Naive thymus-derived CD4-positive, alpha-beta T cell (primary cell): ENCODE measurements around the gene OAS3. TPM values are rescaled to one million over a fixed set of nuclear protein-coding genes. Genes with fewer than 3 reads are reported as not detected.

Source experiments
- ATAC-seq: fragments of 150-1000 bp; cut with Tn5 transposase; 2 replicates; pipeline ENCODE4 v1.10.0; 2021; ENCODE audit warnings: mild to moderate bottlenecking, moderate library complexity
- CTCF ChIA-PET: fragments of 350-600 bp; sonication (Branson Sonifier 250); formaldehyde crosslinking; loops from one replicate; lab custom pipeline; 2021; ENCODE audit warnings: antibody characterized with exemption; lab: Charles Lee
- POLR2A ChIA-PET: fragments of 350-600 bp; sonication (Branson Sonifier 250); formaldehyde crosslinking; loops from one replicate; lab custom pipeline; 2021; ENCODE audit warnings: antibody characterized with exemption, inconsistent platforms; lab: Charles Lee
- DNase-seq, 9 donors: peaks; one replicate each; pipeline versions ENCODE4 v3.0.0 to v3.0.0-alpha.2; 2020 to 2022; ENCODE audit warnings: mixed read lengths in 1 of 9
- H3K27ac ChIP-seq: one replicate; pipeline ENCODE4 v1.7.0; 2013; ENCODE audit warnings: mild to moderate bottlenecking, low read depth, low read length, moderate library complexity
- H3K27me3 ChIP-seq, 2 donors: one replicate each; pipeline ENCODE4 v1.7.0; 2013; ENCODE audit warnings: low read length in 2 of 2, mild to moderate bottlenecking in 2 of 2, moderate library complexity in 2 of 2; ENCODE audit not compliant: control insufficient read depth in 2 of 2, insufficient read depth in 2 of 2
- H3K36me3 ChIP-seq, 3 experiments: 1 replicate in 2 of 3; 2 replicates in 1 of 3; pipeline ENCODE4 v1.7.0; 2013; ENCODE audit warnings: low read length in 3 of 3, mild to moderate bottlenecking in 3 of 3, moderate library complexity in 1 of 3; ENCODE audit not compliant: insufficient read depth in 3 of 3, control insufficient read depth in 2 of 3
- H3K4me1 ChIP-seq, 2 donors: one replicate each; pipeline ENCODE4 v1.7.0; 2013; ENCODE audit warnings: low read length in 2 of 2, mild to moderate bottlenecking in 2 of 2, moderate library complexity in 1 of 2; ENCODE audit not compliant: control insufficient read depth in 2 of 2, insufficient read depth in 2 of 2
- H3K4me3 ChIP-seq: 2 replicates; pipeline ENCODE4 v1.7.0; 2013; ENCODE audit warnings: mild to moderate bottlenecking, low read length
- H3K9me3 ChIP-seq, 3 experiments: 1 replicate in 2 of 3; 2 replicates in 1 of 3; pipeline ENCODE4 v1.7.0; 2013; ENCODE audit warnings: low read length in 3 of 3; ENCODE audit not compliant: control insufficient read depth in 2 of 3
- H3K27ac Mint-ChIP-seq, 9 donors: one replicate each; pipeline ENCODE4 v1.8.0; 2020 to 2022; ENCODE audit warnings: mixed read lengths in 9 of 9, mild to moderate bottlenecking in 8 of 9, moderate library complexity in 5 of 9, inconsistent platforms in 2 of 9
- H3K27me3 Mint-ChIP-seq, 5 donors: one replicate each; pipeline ENCODE4 v1.8.0; 2021 to 2022; ENCODE audit warnings: mixed read lengths in 5 of 5, mild to moderate bottlenecking in 1 of 5
- H3K36me3 Mint-ChIP-seq, 5 donors: one replicate each; pipeline ENCODE4 v1.8.0; 2020 to 2022; ENCODE audit warnings: mixed read lengths in 5 of 5, mild to moderate bottlenecking in 3 of 5, inconsistent platforms in 1 of 5
- H3K4me1 Mint-ChIP-seq, 7 donors: one replicate each; pipeline ENCODE4 v1.8.0; 2020 to 2022; ENCODE audit warnings: mixed read lengths in 7 of 7, mild to moderate bottlenecking in 3 of 7, inconsistent platforms in 1 of 7
- H3K4me3 Mint-ChIP-seq, 10 donors: one replicate each; pipeline ENCODE4 v1.8.0; 2020 to 2022; ENCODE audit warnings: mild to moderate bottlenecking in 10 of 10, mixed read lengths in 10 of 10, moderate library complexity in 6 of 10, inconsistent platforms in 2 of 10
- H3K9me3 Mint-ChIP-seq, 11 donors: one replicate each; pipeline ENCODE4 v1.8.0; 2020 to 2022; ENCODE audit warnings: mixed read lengths in 11 of 11, mild to moderate bottlenecking in 4 of 11, inconsistent platforms in 1 of 11, moderate library complexity in 1 of 11
- intact Hi-C, 2 donors: fragments of 100-400 bp; cut with micrococcal nuclease; formaldehyde crosslinking; loops; one replicate each; pipeline ENCODE4 v1.15.1; 2023
- polyA plus RNA-seq, 2 donors: library from polyadenylated mRNA; unstranded; fragments of 300-500 nt; fragmentation: Illumina TruSeq; gene quantifications; one replicate each; pipeline ENCODE4 v1.2.3, GENCODE V29; 2021
- total RNA-seq, 6 experiments: library from RNA in 5 of 6; stranded (reverse) in 5 of 6; gene quantifications; 1 replicate in 5 of 6; 2 replicates in 1 of 6; pipeline ENCODE4 v1.2.3 and lab custom pipeline; 2021 to 2026

Gene OAS3
- total and polyA plus RNA-seq, 7 experiments from 2014 or later: 14.8 to 264 (median 20.7) TPM

DNA sequence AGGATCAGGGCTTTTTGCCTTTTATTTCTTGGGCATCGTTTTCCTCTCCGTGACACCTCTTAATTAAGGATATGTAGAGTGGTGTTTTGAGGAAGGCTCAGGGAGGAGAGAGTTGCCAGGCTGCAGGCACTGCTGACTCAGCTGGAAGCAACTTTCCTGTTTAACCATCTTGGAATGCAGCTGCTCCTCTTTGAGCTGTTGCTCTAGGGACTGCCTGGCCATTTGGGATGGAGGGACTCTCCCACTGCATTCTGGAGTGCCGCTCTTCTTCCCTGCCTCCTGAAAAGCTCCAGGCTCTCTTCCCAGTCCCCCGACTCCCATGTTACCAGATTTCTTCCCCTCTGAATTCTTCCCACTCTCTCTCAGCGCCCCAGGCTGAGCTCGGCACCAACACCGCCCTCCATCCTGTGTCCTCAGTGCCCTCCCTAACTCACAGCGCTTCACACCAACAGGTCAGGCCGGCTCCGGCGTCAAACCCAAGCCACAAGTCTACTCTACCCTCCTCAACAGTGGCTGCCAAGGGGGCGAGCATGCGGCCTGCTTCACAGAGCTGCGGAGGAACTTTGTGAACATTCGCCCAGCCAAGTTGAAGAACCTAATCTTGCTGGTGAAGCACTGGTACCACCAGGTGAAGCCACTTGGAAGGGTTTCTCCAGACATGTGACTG is 5.9 kb downstream of the OAS3 start:
- intact Hi-C loops: no loop called here
- Mint-ChIP-seq H3K4me3 (no peak overlapping the region), H3K36me3 (peaks cover 10 to 66% (median 38%) of the 10 kb centered on the region in 5 donors), H3K27me3 (no peaks in the 10 kb centered on the region), H3K4me1 (peaks cover 10 to 54% (median 14%) of the 10 kb centered on the region in 7 donors), H3K27ac (no peak overlapping the region), H3K9me3 (no peaks in the 10 kb centered on the region)
- CTCF ChIA-PET: no interaction called here
- no peaks in the 10 kb centered on the region for H3K9me3 ChIP-seq
- no peak for DNase-seq
- H3K4me1 ChIP-seq: peaks cover 14% of the 10 kb centered on the region in 2 donors
- no peak for ATAC-seq
- H3K27me3 ChIP-seq: no peaks in the 10 kb centered on the region
- POLR2A ChIA-PET: no interaction called here
- H3K36me3 ChIP-seq: peaks cover 0 to 50% (median 0%) of the 10 kb centered on the region in 3 experiments
- H3K27ac ChIP-seq: no peak overlapping the region
- no peak overlapping the region for H3K4me3 ChIP-seq

DNA sequence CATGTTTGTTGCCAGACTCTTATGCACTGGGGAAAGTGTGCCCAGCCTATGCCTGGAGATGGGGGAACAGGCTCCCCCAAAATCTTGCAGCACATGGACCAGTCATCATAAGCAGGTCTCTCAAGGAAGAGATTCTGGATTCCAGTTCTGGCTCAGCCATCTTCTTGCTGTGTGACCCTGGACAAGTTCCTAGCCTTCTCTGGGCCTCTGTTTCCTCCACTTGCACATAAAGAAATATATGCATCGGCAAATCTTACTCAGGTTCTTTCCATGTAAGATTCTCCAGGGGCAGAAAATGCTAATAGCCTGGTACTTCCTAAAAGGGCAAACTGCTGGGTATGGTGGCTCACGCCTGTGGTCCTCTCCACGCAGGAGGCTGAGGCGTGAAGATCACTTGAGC is 7.2 kb downstream of the OAS3 start:
- ATAC-seq (no peak), DNase-seq (no peak)
- H3K36me3 Mint-ChIP-seq: peaks cover 15 to 56% (median 52%) of the 10 kb centered on the region in 5 donors
- no peak overlapping the region for H3K4me3 Mint-ChIP-seq
- peaks cover 0 to 46% (median 1%) of the 10 kb centered on the region in 7 donors for H3K4me1 Mint-ChIP-seq
- Histone ChIP-seq H3K4me3 (no peak overlapping the region), H3K36me3 (peaks cover 0 to 54% (median 0%) of the 10 kb centered on the region in 3 experiments), H3K9me3 (no peaks in the 10 kb centered on the region), H3K27me3 (no peaks in the 10 kb centered on the region), H3K4me1 (peaks cover under 1 to 2% of the 10 kb centered on the region in 2 donors), H3K27ac (no peak overlapping the region)
- ChIA-PET POLR2A (no interaction called here), CTCF (no interaction called here)
- intact Hi-C loops: no loop called here
- no peaks in the 10 kb centered on the region for H3K27me3 Mint-ChIP-seq
- H3K27ac Mint-ChIP-seq: no peak overlapping the region
- no peaks in the 10 kb centered on the region for H3K9me3 Mint-ChIP-seq

DNA sequence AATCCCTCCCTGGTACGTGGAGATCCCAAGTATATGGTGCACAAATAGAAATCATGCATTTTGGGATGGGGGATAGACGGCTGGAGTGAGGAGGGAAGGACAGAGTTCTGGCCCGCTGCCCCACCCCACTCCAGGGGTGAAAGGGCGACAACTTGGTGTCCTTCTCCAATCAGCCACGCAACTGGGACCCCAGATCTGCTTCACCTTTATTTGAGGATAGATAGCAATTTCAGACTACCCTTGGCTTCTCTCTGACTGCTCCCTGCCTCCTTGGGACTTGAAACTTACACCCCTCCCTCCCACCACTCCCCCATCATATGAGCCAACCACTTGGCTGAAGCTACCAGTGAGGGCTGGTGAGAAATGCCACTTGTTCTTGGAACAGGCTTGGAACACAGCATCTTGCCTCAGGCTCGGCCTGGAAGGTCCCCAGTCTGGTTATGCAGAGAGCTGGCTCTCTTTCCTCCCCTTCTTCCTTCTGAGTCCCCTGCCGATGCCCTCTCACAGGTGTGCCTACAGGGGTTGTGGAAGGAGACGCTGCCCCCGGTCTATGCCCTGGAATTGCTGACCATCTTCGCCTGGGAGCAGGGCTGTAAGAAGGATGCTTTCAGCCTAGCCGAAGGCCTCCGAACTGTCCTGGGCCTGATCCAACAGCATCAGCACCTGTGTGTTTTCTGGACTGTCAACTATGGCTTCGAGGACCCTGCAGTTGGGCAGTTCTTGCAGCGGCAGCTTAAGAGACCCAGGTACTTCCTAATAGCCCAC is 8.1 kb downstream of the OAS3 start:
- H3K36me3 Mint-ChIP-seq: peaks cover 15 to 61% (median 52%) of the 10 kb centered on the region in 5 donors
- H3K4me1 Mint-ChIP-seq: peaks cover 0 to 38% (median 0%) of the 10 kb centered on the region in 7 donors
- Histone ChIP-seq H3K4me3 (no peak overlapping the region), H3K27ac (no peak overlapping the region), H3K27me3 (no peaks in the 10 kb centered on the region), H3K4me1 (no peaks in the 10 kb centered on the region), H3K36me3 (peaks cover 0 to 61% (median 0%) of the 10 kb centered on the region in 3 experiments), H3K9me3 (no peaks in the 10 kb centered on the region)
- DNase-seq: no peak
- no peak overlapping the region for H3K4me3 Mint-ChIP-seq
- intact Hi-C loops: no loop called here
- H3K27me3 Mint-ChIP-seq: no peaks in the 10 kb centered on the region
- no peak for ATAC-seq
- POLR2A ChIA-PET: no interaction called here
- CTCF ChIA-PET: no interaction called here
- peaks cover 0 to 6% (median 0%) of the 10 kb centered on the region in 11 donors for H3K9me3 Mint-ChIP-seq
- peak overlapping the region in 1 of 9 donors; percentile 23 for H3K27ac Mint-ChIP-seq

DNA sequence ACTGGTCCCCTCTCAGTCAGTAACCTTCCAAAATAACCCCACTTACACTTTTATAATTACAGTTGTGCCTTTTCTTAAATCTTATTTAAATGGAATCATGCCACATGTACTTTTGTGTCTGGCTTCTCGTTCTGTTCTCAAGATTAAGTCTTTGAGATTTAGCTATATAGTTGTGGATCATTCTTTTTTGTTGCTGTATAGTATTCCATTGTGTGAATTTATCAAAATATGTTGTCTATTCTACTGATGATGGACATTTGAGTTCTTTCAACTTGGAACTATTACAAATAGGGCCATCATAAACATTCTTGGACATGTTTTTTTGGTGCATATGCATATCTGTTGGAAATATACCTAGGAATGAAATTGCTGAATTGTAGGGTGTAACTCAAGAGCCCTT is 9.0 kb downstream of the OAS3 start:
- ATAC-seq: no peak

DNA sequence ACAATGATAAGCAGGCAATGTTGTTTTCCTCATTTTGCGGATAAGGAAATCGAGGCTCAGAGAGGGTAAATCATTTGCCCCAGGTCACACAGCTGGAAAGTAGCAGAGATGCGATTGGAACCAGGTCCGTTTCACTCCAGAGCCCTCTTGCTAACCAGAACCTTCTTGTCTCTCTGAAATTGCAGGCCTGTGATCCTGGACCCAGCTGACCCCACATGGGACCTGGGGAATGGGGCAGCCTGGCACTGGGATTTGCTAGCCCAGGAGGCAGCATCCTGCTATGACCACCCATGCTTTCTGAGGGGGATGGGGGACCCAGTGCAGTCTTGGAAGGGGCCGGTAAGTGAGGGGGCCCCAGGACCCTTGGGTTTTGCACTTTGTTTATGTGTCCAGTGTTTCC is 9.5 kb downstream of the OAS3 start:
- ChIA-PET POLR2A (no interaction called here), CTCF (no interaction called here)
- Mint-ChIP-seq H3K4me3 (no peak overlapping the region), H3K27me3 (no peaks in the 10 kb centered on the region), H3K4me1 (peaks cover 0 to 30% (median 0%) of the 10 kb centered on the region in 7 donors), H3K27ac (no peak overlapping the region), H3K9me3 (peaks cover 0 to 16% (median 5%) of the 10 kb centered on the region in 11 donors), H3K36me3 (peaks cover 23 to 69% (median 57%) of the 10 kb centered on the region in 5 donors)
- Histone ChIP-seq H3K9me3 (no peaks in the 10 kb centered on the region), H3K27ac (no peak overlapping the region), H3K27me3 (no peaks in the 10 kb centered on the region), H3K36me3 (peaks cover 0 to 69% (median 4%) of the 10 kb centered on the region in 3 experiments), H3K4me1 (no peaks in the 10 kb centered on the region), H3K4me3 (no peak overlapping the region)
- DNase-seq (no peak), ATAC-seq (no peak)
- intact Hi-C loops: no loop called here

More for the DNA sequence above, 9.0 kb downstream of the OAS3 start:
- H3K27ac Mint-ChIP-seq: no peak overlapping the region
- Histone ChIP-seq H3K9me3 (no peaks in the 10 kb centered on the region), H3K36me3 (peaks cover 0 to 66% (median 0%) of the 10 kb centered on the region in 3 experiments), H3K4me1 (no peaks in the 10 kb centered on the region), H3K4me3 (no peak overlapping the region), H3K27ac (no peak overlapping the region), H3K27me3 (no peaks in the 10 kb centered on the region)
- H3K27me3 Mint-ChIP-seq: no peaks in the 10 kb centered on the region
- peaks cover 19 to 65% (median 52%) of the 10 kb centered on the region in 5 donors for H3K36me3 Mint-ChIP-seq
- H3K4me1 Mint-ChIP-seq: peaks cover 0 to 29% (median 0%) of the 10 kb centered on the region in 7 donors
- POLR2A ChIA-PET: no interaction called here
- intact Hi-C loops: no loop called here
- DNase-seq: no peak
- CTCF ChIA-PET: no interaction called here
- H3K4me3 Mint-ChIP-seq: no peak overlapping the region
- peaks cover 0 to 12% (median 2%) of the 10 kb centered on the region in 11 donors for H3K9me3 Mint-ChIP-seq

DNA sequence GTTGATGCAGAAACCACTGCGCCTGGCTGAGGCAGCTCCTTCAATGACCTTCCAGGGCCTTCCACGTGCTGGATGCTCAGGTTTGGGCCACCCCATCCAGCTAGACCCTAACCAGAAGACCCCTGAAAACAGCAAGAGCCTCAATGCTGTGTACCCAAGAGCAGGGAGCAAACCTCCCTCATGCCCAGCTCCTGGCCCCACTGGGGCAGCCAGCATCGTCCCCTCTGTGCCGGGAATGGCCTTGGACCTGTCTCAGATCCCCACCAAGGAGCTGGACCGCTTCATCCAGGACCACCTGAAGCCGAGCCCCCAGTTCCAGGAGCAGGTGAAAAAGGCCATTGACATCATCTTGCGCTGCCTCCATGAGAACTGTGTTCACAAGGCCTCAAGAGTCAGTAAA is 10.5 kb downstream of the OAS3 start:
- H3K4me3 Mint-ChIP-seq: no peak overlapping the region
- Histone ChIP-seq H3K27ac (no peak overlapping the region), H3K9me3 (no peaks in the 10 kb centered on the region), H3K36me3 (peaks cover 0 to 68% (median 4%) of the 10 kb centered on the region in 3 experiments), H3K4me1 (no peaks in the 10 kb centered on the region), H3K27me3 (no peaks in the 10 kb centered on the region), H3K4me3 (no peak overlapping the region)
- ATAC-seq: no peak
- CTCF ChIA-PET: no interaction called here
- POLR2A ChIA-PET: no interaction called here
- H3K4me1 Mint-ChIP-seq: peaks cover 0 to 30% (median 0%) of the 10 kb centered on the region in 7 donors
- peaks cover 0 to 18% (median 5%) of the 10 kb centered on the region in 11 donors for H3K9me3 Mint-ChIP-seq
- DNase-seq: no peak
- intact Hi-C loops: no loop called here
- H3K27ac Mint-ChIP-seq: no peak overlapping the region
- peaks cover 23 to 74% (median 62%) of the 10 kb centered on the region in 5 donors for H3K36me3 Mint-ChIP-seq
- no peaks in the 10 kb centered on the region for H3K27me3 Mint-ChIP-seq
